Prostate gland (tissue), 2 donors: ENCODE measurements around the gene SLC27A6. TPM values are rescaled to one million over a fixed set of nuclear protein-coding genes. Genes with fewer than 3 reads are reported as not detected.

Source experiments
- DNase-seq: peaks from one replicate; pipeline ENCODE4 v3.0.0-alpha.2; 2019; ENCODE audit warnings: low spot score
- H3K27ac ChIP-seq, 2 donors: fragments of 200-600 bp; sonication (generic); 2 replicates each; pipeline ENCODE4 v1.5.1; 2017 to 2019
- H3K27me3 ChIP-seq: fragments of 200-600 bp; sonication (generic); replicated peaks from 2 replicates; pipeline ENCODE4 v1.5.1; 2019; ENCODE audit not compliant: insufficient read depth
- H3K36me3 ChIP-seq, 2 donors: fragments of 200-600 bp; sonication (generic); 1 replicate in 1 of 2; 2 replicates in 1 of 2; pipeline versions ENCODE4 v1.5.1 to v1.8.1; 2017 to 2019
- H3K4me1 ChIP-seq: fragments of 200-600 bp; sonication (generic); replicated peaks from 2 replicates; pipeline ENCODE4 v1.5.1; 2019
- H3K4me3 ChIP-seq, 2 donors: fragments of 200-600 bp; sonication (generic); 2 replicates each; pipeline ENCODE4 v1.5.1; 2017 to 2019
- H3K9me3 ChIP-seq: fragments of 200-600 bp; sonication (generic); 2 replicates; pipeline ENCODE4 v1.5.1; 2017
- POLR2A ChIP-seq: fragments of 450-650 bp; IDR thresholded peaks from one replicate; pipeline ENCODE4 v1.6.1; 2016; ENCODE audit warnings: antibody characterized with exemption, mild to moderate bottlenecking
- POLR2AphosphoS5 ChIP-seq: sonication (generic); formaldehyde crosslinking; IDR thresholded peaks from one replicate; pipeline ENCODE4 v1.6.1; 2017; ENCODE audit warnings: antibody characterized with exemption
- WGBS: methylation state at CpG from one replicate; pipeline ENCODE4 v1.1.5; 2018; 5-methylcytosine and 5-hydroxymethylcytosine counted together
- intact Hi-C: fragments of 100-400 bp; cut with DNase I; formaldehyde crosslinking; loops from one replicate; pipeline ENCODE4 v1.14.2; 2022
- total RNA-seq, 2 donors: library from RNA; depleted of rRNA; stranded (reverse); fragments of >200 nt; gene quantifications; one replicate each; pipeline ENCODE4 v1.1.0, GENCODE V29; 2016
- TF ChIP-seq, protein P1 (sequence below), 4 experiments: fragments of 200-600 bp in 2 of 4; fragments of 450-650 bp in 2 of 4; sonication (generic) in 2 of 4; IDR thresholded peaks; 1 replicate in 3 of 4; 2 replicates in 1 of 4; pipeline ENCODE4 v1.5.1; 2016 to 2019; ENCODE audit warnings: antibody characterized with exemption in 4 of 4, mild to moderate bottlenecking in 2 of 4, moderate library complexity in 2 of 4

The SLC27A6 gene
- total RNA-seq, 2 donors from 2014 or later: 1.1 to 25.3 TPM

DNA sequence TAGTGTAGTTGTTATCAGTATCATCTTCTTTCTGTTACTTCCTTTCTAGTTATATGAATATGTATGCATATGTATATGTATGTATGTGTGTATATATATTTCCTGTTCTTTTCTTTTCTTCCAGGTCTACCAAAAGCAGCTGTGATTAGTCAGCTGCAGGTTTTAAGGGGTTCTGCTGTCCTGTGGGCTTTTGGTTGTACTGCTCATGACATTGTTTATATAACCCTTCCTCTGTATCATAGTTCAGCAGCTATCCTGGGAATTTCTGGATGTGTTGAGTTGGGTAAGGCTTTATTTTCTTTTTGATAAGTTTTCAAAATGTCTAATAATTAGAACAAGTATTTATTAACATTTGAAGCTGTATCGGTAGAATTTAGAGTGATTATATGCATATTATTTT is 23.2 kb downstream of the SLC27A6 start:
- Histone ChIP-seq H3K36me3 (no peaks in the 10 kb centered on the region), H3K4me1 (no peaks in the 10 kb centered on the region), H3K27ac (no peak overlapping the region), H3K27me3 (no peaks in the 10 kb centered on the region), H3K9me3 (no peaks in the 10 kb centered on the region), H3K4me3 (no peak overlapping the region)
- intact Hi-C loops: no loop called here
- 71% methylated on average over 1 of the region's 1 CpG for WGBS
- DNase-seq: no peak
- no peak for TF ChIP-seq POLR2A
- TF ChIP-seq, protein P1, sequence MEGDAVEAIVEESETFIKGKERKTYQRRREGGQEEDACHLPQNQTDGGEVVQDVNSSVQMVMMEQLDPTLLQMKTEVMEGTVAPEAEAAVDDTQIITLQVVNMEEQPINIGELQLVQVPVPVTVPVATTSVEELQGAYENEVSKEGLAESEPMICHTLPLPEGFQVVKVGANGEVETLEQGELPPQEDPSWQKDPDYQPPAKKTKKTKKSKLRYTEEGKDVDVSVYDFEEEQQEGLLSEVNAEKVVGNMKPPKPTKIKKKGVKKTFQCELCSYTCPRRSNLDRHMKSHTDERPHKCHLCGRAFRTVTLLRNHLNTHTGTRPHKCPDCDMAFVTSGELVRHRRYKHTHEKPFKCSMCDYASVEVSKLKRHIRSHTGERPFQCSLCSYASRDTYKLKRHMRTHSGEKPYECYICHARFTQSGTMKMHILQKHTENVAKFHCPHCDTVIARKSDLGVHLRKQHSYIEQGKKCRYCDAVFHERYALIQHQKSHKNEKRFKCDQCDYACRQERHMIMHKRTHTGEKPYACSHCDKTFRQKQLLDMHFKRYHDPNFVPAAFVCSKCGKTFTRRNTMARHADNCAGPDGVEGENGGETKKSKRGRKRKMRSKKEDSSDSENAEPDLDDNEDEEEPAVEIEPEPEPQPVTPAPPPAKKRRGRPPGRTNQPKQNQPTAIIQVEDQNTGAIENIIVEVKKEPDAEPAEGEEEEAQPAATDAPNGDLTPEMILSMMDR (IDR thresholded peaks at IDR 0.05): no peak

DNA sequence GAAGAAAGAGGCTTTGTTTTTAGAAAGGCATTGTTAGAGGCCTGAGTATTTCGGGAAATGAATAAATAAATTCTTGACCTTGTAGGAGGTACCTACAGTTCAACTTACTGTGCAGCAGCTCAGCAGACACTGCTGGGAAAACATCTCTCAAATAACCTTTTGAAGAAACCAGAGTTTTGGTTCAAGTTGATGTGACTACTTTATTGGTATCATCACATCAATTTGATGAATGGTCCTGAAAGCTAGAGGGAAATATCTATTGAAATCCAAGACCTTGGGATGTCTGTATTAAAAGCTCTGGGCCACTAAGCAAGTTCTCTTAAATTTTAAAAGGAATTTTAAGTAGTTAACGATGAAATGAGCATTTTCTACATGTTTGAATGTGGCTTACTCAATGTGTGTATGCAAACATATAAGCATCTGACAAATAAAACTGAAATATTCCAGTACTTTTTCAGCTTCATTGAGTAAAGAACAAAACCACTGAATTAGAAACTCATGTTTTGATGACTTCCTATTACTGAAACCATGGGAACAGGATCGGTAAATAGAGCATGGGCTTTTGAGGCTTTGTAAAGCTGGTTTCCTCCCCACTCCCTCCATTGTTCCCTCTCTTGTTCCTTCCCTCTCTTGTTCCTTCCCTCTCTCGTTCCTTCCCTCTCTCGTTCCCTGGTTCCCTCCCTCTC is 36.7 kb downstream of the SLC27A6 start:
- H3K27me3 ChIP-seq: no peaks in the 10 kb centered on the region
- 37% methylated on average over 5 of the region's 5 CpGs for WGBS
- H3K27ac ChIP-seq: no peak overlapping the region
- H3K9me3 ChIP-seq: no peaks in the 10 kb centered on the region
- H3K4me1 ChIP-seq: no peaks in the 10 kb centered on the region
- no peak for DNase-seq
- no peaks in the 10 kb centered on the region for H3K36me3 ChIP-seq
- H3K4me3 ChIP-seq: no peak overlapping the region
- TF ChIP-seq POLR2AphosphoS5: no peak
- no peak for TF ChIP-seq POLR2A
- TF ChIP-seq, protein P1 (IDR thresholded peaks at IDR 0.05): no peak
- intact Hi-C loops: no loop called here

DNA sequence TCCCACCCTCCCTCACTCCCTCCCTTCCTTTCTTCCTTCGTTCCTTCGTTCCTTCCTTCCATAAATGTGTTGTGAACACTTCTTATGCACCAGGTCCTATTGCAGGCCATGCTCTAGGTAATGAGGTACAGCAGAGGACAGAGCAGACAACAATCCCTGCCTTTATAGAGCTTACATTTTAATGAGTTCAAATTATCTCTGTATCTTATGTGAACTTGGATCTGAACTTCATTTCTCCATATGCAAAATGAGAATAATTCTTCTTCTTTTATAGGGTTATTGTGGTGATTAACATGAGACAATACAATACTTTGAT is 37.2 kb downstream of the SLC27A6 start:
- WGBS: 46% methylated on average over 2 of the region's 2 CpGs
- Histone ChIP-seq H3K9me3 (no peaks in the 10 kb centered on the region), H3K4me1 (no peaks in the 10 kb centered on the region), H3K27ac (no peak overlapping the region), H3K36me3 (no peaks in the 10 kb centered on the region), H3K4me3 (no peak overlapping the region), H3K27me3 (no peaks in the 10 kb centered on the region)
- TF ChIP-seq POLR2A: no peak
- no peak for TF ChIP-seq POLR2AphosphoS5
- TF ChIP-seq, protein P1 (IDR thresholded peaks at IDR 0.05): no peak
- intact Hi-C loops: no loop called here
- DNase-seq: no peak

DNA sequence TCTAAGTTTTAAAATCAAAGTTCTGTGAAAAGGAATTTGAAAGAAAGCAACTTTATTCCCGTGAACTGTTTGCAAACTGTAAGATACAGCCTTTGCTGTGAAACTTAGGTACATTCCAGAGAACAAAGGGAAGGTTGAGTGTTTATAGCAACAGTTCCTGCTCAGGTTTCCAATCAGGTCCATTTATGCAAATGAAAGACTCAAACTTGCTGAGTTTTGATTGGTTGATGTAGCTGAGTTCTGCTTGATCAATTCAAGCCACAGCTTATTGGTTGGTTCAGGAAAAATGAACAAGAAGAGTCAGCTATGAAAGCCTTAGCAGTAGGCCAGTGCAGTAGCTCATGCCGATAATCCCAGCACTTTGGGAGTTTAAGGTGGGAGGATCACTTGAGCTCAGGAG is 37.9 kb downstream of the SLC27A6 start:
- intact Hi-C loops: no loop called here
- no peak for TF ChIP-seq POLR2A

DNA sequence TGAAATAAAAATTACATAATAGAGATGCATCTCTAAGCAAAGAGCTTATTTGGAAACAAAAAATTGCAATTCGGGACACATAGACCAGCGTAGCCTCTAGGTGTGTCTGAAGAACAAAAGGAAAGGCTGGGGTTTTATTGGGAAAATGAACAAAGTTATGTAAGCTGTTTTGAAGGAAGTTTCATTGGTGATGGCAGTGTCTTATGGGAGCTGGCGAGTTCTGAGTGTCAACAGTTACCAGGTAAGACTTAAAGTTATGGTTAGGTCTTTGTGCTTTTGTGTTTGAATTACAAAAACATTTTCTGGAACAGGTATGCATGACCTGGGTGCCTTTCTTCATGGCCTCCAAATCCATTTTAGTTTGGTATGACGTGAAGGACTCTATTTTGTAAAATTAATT is 48.9 kb downstream of the SLC27A6 start:
- no peaks in the 10 kb centered on the region for H3K9me3 ChIP-seq
- intact Hi-C loops: no loop called here
- no peaks in the 10 kb centered on the region for H3K36me3 ChIP-seq
- no peaks in the 10 kb centered on the region for H3K4me1 ChIP-seq
- no peak for TF ChIP-seq POLR2A
- TF ChIP-seq, protein P1 (IDR thresholded peaks at IDR 0.05): no peak
- H3K27ac ChIP-seq: no peak overlapping the region
- no peaks in the 10 kb centered on the region for H3K27me3 ChIP-seq
- no peak for DNase-seq
- 78% methylated on average over 4 of the region's 4 CpGs for WGBS
- H3K4me3 ChIP-seq: no peak overlapping the region

More for the DNA sequence above, 37.9 kb downstream of the SLC27A6 start:
- Histone ChIP-seq H3K36me3 (no peaks in the 10 kb centered on the region), H3K4me3 (no peak overlapping the region), H3K9me3 (no peaks in the 10 kb centered on the region), H3K27me3 (no peaks in the 10 kb centered on the region), H3K4me1 (no peaks in the 10 kb centered on the region), H3K27ac (no peak overlapping the region)
- 74% methylated on average over 2 of the region's 2 CpGs for WGBS
- no peak for DNase-seq
